Activated CD8-positive, alpha-beta memory T cell treated with anti-CD3 and anti-CD28 coated beads, Interleukin-2, amount 50 U/mL, for 24 hours (primary cell): ENCODE data around the gene SCN4B.

Experiments
- DNase-seq: peaks from one replicate; pipeline ENCODE4 v3.0.0-alpha.2; 2020; ENCODE audit errors: extremely low read depth

Gene SCN4B

DNA sequence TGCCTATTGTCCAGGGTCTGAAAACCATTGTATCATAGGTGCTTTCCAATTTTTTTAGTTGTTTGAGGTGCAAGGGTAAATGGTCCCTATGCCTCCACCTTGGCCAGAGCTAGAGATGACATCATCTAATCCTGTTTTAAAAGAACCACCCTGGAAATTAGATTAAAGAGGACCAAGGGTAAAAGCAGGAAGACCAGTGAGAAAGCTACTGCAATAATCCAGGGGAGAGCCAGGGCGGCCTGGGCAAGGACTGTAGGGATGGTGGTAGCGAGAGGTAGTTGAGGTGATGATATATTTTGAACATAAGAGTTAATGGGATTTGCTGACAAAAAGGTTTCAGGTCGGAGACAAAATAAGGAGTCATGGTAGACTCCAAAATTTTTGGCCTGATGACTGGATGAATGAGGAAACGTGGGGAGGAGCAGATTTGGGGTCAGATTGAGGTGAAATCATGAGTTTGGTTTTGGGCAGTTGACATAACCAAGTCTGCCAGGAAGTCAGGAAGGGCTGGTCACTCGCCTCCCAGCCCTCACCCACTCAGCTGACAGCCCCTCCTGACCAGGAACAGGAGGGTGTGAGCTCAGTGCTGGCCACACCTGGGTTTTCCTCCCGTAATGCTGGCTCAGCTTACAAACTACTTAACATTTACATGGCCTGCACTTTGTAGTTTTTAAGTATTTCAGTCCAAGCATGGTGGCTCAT is 23.0 kb downstream of the SCN4B start:
- DNase-seq = no peak

DNA sequence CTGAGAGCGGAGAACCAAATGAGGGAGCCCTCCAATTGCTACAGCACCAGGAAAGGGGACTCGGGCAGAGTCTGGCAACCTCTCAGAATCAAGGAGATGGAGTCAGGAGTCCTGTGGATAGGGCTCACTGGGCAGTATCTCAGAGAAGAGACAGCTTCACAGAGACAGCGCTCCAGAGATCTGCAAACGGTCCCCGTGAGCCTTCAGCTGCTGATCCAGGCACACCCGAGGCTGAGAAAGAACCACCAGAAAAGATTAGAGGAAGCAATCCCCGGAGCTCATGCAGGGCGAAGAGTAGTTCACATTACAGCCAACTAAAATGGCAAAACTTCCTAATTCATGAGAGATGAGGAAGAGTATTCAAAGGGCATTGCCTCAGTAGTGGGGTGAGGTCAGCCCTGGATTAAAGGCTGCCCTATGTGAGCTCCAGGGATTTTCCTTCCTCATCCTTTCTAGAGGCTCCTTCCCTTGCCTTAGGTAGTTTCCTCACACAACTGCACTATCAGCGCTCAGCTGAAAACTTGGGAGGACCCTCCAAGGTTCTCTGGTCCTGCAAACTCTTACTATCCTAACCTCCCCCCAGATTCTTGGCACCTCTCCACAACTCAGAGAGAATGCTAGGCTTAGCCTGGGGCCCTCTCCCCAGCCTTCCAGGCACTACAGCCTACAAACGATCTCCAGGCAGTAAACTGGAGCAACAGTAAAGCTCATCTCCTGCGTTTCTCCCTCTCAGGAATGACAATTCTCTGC is 23.7 kb downstream of the SCN4B start:
- DNase-seq = no peak

DNA sequence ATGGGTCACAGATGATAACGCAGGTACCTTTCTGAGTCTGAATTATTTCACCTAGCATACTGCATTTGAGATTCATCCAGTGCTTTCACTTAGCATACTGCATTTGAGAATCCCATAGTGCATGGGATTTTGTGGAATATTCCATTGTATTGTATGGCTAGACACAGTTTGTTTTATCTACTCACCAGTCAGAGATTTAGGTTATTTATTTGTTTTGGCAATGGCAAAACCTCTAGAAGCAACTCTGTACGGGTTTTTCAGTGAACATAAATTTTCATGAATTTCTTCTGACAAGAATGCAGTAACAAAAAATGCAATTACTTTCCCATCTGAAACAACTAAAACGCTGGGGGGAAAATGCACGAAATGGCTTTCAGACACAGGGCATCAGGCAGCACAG is 24.3 kb downstream of the SCN4B start:
- no peak for DNase-seq

DNA sequence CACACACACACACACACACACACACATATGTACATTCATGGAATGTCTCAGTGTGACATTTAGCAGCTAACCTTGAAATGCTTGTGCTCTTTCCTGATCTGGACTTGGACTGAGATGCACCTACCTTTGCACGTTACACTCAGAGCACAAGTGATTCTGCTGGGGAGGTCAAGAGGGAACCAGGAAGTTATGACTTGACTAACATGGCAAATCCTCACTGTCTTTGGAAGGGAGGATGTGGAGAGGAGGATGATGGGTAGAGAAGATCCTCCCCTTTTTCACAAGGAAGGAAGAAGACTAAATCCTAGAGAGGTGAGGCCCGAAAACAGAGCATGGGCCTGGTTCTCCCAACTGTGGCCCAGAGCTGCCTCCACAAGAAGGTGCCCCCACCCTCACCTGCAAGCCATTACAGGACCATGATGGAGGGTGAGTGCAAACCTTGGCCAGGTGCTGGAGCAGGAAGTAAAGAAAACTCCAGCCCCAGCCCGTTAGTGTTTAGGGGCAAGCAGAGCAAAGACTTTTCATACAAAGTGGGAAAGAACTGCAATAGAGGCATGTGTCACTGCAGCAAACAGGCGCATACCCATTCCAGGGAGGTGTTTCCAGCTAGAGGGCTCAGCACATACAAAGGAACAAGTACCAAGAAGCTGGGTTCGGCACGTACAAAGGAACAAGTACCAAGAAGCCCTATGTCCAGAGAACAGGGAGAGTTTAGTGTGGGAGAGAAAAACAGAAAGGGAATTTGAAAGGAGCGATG is 26.4 kb downstream of the SCN4B start:
- no peak for DNase-seq

DNA sequence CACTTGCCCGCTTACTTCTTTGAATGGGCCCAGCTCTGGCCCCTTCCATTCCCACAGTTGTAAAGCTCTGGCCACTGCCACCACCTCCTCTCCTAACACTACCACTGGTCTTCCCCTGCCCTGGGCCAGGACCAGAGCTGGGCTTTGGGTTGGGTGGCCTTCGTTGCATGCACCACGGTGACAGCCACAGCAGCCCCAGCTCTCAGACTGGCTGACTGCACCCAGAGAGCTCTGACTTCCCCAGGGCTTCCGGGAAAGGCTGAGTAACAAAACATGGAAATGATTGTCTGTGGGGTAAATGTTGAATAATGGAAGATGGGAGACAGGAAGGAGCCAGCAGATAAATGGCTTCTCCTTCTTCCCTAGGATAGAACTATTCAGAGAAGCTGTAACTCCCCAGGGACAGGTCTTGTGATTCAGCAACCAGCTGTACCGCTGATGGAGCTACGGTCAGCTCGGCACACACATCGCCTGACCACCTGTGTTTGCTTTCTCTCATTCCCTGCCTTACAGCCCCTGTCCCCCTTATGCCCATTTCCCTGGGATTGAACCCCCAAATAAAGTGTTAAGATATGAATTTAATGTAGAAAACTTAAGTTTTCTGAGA is 27.6 kb downstream of the SCN4B start:
- no peak for DNase-seq

DNA sequence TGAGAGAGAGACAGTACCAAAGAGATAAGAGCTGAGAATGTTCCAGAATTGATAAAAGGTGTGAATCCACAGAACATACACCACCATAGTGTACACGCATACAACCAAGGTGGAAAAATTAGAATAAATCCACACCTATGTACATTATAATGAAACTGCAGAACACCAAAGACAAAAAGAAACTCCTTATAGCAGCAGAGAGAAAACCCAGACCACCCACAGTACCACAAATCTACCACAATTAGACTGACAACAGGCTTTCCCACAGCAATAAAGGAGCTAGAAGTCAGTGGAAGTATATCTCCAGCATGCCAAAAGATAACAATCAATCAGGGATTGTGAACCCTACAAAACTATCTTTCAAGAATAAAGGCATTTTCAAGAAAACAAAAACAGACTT is 31.8 kb downstream of the SCN4B start:
- no peak for DNase-seq

DNA sequence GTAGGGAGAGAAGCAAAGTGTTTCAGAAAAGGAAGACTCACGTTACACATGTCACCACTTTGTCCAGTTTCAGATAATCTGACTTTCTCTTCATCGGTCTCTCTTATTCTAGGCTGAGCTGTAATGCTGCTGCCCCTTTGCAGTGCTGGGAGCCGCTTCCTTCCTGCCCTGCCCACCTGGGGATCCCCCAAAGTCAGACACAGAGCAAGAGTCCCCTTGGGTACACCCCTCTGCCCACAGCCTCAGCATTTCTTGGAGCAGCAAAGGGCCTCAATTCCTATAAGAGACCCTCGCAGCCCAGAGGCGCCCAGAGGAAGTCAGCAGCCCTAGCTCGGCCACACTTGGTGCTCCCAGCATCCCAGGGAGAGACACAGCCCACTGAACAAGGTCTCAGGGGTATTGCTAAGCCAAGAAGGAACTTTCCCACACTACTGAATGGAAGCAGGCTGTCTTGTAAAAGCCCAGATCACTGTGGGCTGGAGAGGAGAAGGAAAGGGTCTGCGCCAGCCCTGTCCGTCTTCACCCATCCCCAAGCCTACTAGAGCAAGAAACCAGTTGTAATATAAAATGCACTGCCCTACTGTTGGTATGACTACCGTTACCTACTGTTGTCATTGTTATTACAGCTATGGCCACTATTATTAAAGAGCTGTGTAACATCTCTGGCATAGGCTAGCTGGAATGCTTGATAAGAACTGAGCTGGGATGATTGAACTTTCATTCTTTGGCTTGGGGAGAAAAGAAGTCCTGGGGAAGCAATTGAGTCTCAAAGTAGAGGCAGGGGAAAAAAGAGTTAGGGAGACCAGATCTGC is 34.6 kb downstream of the SCN4B start:
- no peak for DNase-seq

DNA sequence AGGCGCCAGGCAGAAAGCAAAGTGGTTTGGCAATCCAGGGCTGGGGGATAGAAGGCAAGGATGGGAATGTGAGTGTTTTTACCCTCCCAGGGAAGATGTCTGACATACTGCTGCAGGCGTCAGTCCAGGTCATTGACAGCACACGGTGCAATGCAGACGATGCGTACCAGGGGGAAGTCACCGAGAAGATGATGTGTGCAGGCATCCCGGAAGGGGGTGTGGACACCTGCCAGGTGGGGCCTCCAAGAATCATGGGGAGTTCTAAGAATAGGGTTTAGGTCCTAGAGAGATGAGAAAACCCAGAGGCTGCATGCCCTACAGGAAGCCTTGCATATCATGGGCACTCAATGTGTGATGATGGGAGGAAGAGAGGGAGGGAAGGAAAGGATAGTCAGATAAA is 37.6 kb downstream of the SCN4B start:
- no peak for DNase-seq

DNA sequence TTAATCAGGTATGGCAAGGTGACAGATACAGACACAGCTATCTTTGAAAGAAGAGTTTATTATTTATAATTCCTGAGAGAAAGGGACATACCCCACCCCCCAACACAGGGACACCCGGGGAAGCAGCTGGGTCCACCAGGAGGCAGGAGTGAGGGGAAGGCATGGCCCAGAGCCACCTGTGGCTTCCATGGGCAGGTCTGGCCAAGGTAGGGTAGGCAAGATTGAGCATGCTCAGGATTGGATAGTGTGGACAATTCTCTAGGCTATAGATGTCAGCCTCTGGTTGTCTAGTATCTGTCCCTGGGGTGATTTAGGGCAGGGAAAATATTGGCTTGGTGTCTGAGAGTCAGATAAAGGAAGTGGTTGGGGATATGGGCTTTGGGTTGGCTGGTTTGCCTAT is 38.4 kb downstream of the SCN4B start:
- DNase-seq = no peak

DNA sequence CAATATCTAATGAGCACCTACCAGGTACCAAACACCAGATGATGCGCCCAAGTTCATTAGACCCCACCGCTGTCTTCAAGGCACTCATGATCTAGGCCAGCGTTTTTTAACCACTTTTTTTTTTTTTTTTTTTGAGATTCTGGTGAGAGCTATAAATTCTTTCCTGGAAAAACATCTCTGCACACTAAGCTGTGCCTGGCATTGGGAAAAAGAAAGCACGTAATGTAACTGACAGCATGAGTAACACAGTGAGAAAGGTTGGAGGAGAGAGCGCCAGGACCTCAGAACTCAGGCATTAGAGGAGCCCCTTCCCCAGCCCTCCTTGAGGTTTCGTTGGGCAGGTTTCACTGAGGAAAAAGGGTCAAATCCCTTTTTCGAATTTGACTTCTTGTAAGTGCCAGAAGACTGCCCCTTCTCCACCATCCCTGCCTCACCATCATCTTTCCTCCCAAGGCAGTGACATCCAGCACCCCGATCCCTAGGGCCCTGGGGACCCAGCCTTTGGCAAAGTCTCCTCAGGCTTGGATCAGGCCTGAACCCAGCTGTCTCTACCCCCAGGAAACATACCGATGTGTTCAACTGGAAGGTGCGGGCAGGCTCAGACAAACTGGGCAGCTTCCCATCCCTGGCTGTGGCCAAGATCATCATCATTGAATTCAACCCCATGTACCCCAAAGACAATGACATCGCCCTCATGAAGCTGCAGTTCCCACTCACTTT is 39.8 kb downstream of the SCN4B start:
- no peak for DNase-seq

DNA sequence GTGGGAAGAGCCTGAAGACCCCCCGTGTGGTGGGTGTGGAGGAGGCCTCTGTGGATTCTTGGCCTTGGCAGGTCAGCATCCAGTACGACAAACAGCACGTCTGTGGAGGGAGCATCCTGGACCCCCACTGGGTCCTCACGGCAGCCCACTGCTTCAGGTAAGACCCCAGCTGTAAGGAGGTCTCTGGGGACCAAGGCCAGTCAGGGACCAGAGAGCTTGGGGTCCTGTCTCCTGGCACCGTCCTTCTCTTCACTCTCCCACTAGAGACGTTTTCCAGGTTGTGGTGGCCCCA is 40.9 kb downstream of the SCN4B start:
- DNase-seq = no peak

DNA sequence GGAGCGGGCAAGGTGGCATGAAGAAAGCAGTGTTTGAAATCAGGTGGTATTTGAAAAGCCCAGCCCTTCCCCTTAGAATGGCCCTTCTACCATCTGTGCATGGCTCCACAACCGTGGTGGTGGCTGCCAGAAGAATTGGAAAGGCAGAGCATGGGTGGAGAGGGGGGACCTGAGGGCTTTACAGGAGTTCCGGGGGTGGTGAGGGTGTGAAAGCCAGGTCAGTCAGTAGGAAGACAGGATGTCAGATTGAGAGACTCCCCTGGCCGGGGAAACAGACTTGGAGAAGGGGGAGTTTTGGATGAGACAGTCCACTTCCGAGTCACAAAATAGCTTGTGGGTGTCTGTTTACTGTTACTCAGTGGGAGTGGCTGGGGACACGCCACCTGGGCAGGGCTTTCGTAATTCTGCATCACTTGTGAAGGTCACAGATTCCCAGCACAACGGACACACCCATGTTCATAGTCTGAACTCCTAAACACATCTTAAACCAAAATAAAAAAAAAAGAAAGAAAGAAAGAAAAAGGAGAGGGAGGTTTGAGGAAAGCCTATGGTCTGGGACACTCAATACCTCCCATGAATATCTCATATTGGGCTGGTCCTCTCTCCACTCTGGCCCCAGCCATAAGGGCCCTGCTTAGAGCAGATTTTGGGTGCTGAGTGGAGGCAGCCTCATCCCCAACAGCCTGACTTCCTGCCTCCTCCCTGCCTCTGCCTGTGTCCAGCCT is 41.4 kb downstream of the SCN4B start:
- DNase-seq = no peak

DNA sequence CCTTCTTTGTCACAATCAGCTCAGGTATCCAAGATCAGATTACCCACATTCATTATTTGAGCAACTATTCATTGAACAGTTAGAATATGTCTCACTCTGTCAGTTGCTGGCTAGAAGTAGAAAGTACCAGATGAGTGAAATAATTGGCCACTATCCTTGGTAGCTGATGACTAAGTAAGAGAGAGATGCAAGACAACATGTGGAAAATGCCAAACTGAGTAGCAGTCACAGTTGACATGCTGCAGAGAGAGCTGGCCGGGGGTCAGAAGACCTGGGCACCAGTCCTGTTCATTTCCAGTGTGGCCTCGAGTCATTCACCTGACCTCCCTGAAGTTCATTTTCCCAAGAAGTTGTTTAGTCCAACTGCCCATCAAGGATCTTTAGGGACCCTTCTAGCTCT is 43.4 kb downstream of the SCN4B start:
- DNase-seq = no peak

DNA sequence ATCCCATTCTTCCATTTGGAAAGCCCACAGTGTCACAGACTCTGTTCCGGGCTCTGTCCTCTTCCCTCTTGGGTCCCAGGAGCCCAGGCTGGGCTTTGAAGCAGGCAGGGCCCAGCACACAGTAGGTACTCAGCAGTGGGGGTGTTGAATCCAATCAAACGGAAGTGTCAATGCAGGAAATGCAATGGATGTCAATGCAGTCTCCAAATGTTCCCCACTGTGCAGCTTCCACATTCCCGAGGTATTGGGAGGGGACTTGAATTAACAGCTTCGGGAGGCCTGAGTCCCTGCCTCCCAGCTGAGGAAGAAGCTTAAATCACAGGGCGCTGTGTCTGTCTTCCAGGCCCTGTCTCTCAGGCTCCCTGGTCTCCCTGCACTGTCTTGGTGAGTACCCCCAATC is 44.1 kb downstream of the SCN4B start:
- no peak for DNase-seq

DNA sequence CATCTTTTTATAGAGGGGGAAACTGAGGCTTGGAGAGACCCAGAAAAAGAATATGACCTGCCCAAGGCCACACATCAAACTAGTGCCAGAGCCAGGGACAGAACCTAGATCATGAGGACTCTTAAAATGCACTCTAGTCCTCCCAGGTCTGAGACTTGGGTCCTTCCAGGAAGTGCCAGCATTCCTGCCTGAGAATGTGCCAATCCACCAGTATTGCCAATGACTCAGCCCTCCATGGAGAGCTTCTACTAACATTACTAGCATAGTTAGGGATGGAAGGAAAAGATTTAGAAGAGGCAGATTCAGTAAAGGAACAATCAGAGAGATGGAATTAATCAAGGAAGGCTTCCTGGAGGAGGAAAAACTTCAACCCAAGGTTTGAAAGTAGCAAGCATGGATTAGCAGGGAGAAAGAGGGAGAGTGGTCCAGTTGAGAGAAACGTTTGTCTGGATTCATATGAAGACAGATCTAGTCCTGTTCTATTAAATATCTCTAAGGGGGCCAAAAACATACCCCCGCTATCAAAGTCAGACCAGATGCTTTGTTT is 45.8 kb downstream of the SCN4B start:
- DNase-seq = no peak

DNA sequence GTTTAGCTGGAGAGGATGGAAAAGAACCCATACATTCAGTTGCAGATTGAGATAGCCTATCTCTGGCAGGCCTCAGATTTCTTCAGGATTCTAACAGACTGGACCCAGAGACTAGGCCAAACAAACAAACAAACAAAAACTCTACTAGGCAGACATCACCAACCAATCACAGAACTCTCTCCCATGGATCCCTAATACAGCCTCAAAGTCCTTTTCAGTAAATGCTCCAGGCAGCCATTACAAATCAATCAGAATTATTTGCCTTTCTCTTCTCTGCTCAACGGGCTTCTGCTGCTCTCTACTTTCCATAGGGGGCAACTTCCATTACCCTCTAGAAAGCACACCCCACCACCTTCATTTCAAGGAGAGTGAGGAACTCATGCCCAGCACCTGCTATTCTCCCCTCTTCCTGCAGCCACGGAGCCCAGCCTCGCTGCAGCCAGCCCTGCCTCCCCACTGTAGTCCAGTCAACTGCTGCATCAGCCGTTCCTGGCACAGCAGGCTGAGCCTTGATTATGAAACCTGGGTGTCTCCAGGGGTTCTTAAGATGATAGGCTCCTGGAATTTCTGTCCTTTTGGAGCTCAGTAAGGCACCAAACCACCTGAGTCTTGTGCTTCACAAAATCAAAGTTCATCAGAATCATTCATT is 46.8 kb downstream of the SCN4B start:
- DNase-seq = no peak

DNA sequence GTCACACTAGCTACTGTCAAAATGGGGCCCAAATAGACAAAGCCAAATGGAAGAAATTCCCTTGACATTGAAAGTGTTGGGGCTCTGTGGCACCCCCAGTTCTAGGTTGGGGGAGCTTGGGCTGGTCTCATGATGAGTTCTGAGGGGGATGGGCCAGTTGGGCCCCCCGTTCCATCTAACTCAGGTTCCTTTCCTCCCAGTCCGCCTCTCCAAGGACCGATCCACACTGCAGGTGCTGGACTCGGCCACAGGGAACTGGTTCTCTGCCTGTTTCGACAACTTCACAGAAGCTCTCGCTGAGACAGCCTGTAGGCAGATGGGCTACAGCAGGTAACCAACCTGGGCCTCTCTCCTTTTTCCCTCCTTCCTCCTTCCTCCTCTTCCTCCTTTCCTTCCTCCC is 48.1 kb downstream of the SCN4B start:
- DNase-seq = no peak

DNA sequence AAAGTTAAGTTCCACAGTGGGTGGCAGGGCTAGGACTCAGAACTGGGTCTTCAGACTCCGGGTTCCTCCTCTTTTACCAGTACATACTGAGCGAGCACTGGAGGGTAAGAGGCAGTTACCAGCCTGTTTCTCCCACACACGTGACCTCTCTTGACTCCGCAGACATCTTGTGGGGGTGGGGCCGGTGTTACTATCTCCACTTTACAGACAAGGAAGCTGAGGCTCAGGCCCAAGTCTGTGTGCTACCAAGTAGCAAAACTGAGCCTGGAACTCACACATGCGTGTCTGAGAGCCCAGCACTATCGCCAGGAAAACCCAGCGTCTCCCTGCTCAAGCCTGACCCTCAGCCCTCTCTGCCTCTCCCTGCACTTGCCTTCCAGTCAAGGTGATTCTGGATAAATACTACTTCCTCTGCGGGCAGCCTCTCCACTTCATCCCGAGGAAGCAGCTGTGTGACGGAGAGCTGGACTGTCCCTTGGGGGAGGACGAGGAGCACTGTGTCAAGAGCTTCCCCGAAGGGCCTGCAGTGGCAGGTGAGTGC is 49.8 kb downstream of the SCN4B start:
- DNase-seq = no peak

DNA sequence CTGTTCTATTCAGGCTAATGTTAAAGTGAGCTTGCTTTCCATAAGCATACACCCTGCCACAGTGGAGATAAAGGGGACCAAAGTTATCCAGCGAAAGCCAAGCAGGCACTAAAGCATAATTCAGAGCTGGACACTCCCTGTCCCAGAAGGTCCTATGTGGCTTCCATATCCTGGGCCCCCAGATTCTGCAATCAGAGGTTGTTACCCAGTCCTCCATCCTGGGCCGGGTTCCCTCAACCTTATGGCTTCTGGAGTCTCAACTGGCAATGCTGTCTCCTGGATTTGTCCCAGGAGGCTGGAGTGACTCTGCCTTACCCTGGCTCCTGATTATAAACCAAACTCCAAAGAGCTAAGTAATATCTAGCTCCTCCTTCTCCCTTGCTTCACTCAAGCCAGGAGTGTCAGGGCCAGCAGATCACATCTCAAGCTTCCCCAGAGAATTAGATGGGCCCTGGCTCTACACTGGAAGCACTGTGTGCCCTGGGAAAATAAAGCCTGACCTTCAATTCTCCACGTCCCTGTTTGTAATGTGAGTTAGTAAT is 51.9 kb downstream of the SCN4B start:
- DNase-seq = no peak
